HG03060 (cell line): ENCODE measurements around the gene EMSY.

Source experiments
- ATAC-seq: cut with Tn5 transposase; IDR thresholded peaks from one replicate; pipeline ENCODE4 v1.9.1; 2021; ENCODE audit warnings: low read depth, moderate number of reproducible peaks; ENCODE audit not compliant: unreplicated experiment

EMSY gene

GRCh38 chr11:76515494-76515893 is 70.7 kb downstream of the EMSY start:
- ATAC-seq = no peak

- ATAC-seq = no peak
Measured at GRCh38 chr11:76523147-76523546, 78.3 kb downstream of the EMSY start.

- no peak for ATAC-seq
Measured at GRCh38 chr11:76523786-76524436, 79.1 kb downstream of the EMSY start.

- no peak for ATAC-seq
Measured at GRCh38 chr11:76524461-76524860, 79.6 kb downstream of the EMSY start.

- no peak for ATAC-seq
Measured at GRCh38 chr11:76524919-76525318, 80.1 kb downstream of the EMSY start.

- ATAC-seq = no peak
Measured at GRCh38 chr11:76526878-76527277, 82.1 kb downstream of the EMSY start.

GRCh38 chr11:76542436-76542835 is 97.6 kb downstream of the EMSY start:
- no peak for ATAC-seq

- ATAC-seq = no peak
Measured at GRCh38 chr11:76543006-76543703, 98.3 kb downstream of the EMSY start.

GRCh38 chr11:76550781-76551180 is 106.0 kb downstream of the EMSY start:
- ATAC-seq = no peak

- ATAC-seq = no peak
Measured at GRCh38 chr11:76551400-76551799, 106.6 kb downstream of the EMSY start.

GRCh38 chr11:76552987-76553386 is 108.2 kb downstream of the EMSY start:
- ATAC-seq = no peak

- ATAC-seq = no peak
Measured at GRCh38 chr11:76553554-76554476, 109.0 kb downstream of the EMSY start.

GRCh38 chr11:76554767-76555166 is 109.9 kb downstream of the EMSY start:
- ATAC-seq = no peak

GRCh38 chr11:76557466-76557865 is 112.6 kb downstream of the EMSY start:
- ATAC-seq = no peak

GRCh38 chr11:76558473-76558872 is 113.7 kb downstream of the EMSY start:
- no peak for ATAC-seq

GRCh38 chr11:76558891-76559290 is 114.1 kb downstream of the EMSY start:
- no peak for ATAC-seq

GRCh38 chr11:76559346-76559745 is 114.5 kb downstream of the EMSY start:
- ATAC-seq = no peak

GRCh38 chr11:76560219-76560618 is 115.4 kb downstream of the EMSY start:
- ATAC-seq = no peak

- no peak for ATAC-seq
Measured at GRCh38 chr11:76561245-76561644, 116.4 kb downstream of the EMSY start.

- ATAC-seq = no peak
Measured at GRCh38 chr11:76562541-76562940, 117.7 kb downstream of the EMSY start.

- no peak for ATAC-seq
Measured at GRCh38 chr11:76564364-76564763, 119.5 kb downstream of the EMSY start.
